ENCODE measurements around the gene MXRA7.

The MXRA7 gene

GRCh38 chr17:76642032-76642561 is 68.7 kb downstream of the MXRA7 start:
- no peak overlapping the region for H3K9ac ChIP-seq (ENCODE audit: low read depth, low read length, poor library complexity, severe bottlenecking)
- H3K4me3 ChIP-seq (ENCODE audit: low read length, poor library complexity, severe bottlenecking) = no peak overlapping the region
- no peaks in the 10 kb centered on the region for H3K36me3 ChIP-seq (ENCODE audit: insufficient read depth, low read length)
- peaks cover 4% of the 10 kb centered on the region; the same call in 1 of the 2 replicates for H3F3A ChIP-seq (ENCODE audit: low read depth)
- no peak overlapping the region for H3K4me2 ChIP-seq (ENCODE audit: low read depth, low read length, poor library complexity, severe bottlenecking)
- peaks cover 6% of the 10 kb centered on the region for H3K4me1 ChIP-seq (ENCODE audit: insufficient read depth, low read length, poor library complexity, severe bottlenecking)
- H3K79me2 ChIP-seq (ENCODE audit: insufficient read depth, low read length) = no peaks in the 10 kb centered on the region
- TF ChIP-seq EZH2phosphoT487 (IDR thresholded peaks at IDR 0.05; ENCODE audit: borderline replicate concordance) = no peak
- TF ChIP-seq CTCF (conservative IDR thresholded peaks at IDR 0.05; ENCODE audit: low read length) = no peak
- no peaks in the 10 kb centered on the region for H3K27me3 ChIP-seq (ENCODE audit: insufficient read depth, low read length, poor library complexity, severe bottlenecking)
- H2AFZ ChIP-seq (ENCODE audit: low read length) = no peak overlapping the region
- no peaks in the 10 kb centered on the region for H4K20me1 ChIP-seq (ENCODE audit: insufficient read depth, low read length, poor library complexity, severe bottlenecking)
- H3K9me3 ChIP-seq (ENCODE audit: insufficient read depth, low read depth, low read length) = no peaks in the 10 kb centered on the region
- no peaks in the 10 kb centered on the region for H3K9me2 ChIP-seq (replicated peaks; ENCODE audit: low read depth, low read length)

DNA sequence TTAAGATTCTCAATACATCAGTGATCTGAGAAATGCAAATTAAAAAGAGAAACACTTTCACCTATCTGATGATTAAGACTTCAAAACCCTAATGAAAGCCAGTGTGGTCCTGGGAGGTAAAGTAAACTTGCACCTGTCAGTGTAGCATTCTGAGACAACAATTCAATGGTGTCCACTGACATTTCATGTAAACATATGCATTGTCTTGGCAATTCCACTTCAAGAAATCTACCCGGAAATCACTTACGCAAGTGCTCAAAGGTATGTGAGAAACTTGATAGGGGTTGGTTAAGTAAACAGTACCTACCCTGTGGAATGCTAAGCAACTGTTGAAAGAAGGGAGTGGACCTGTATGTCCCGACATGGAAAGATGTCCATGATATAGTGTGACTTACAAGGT is 69.3 kb downstream of the MXRA7 start:
- Histone ChIP-seq H3K4me3 (ENCODE audit: low read length, poor library complexity, severe bottlenecking) (no peak overlapping the region), H3K4me2 (ENCODE audit: low read depth, low read length, poor library complexity, severe bottlenecking) (no peak overlapping the region), H2AFZ (ENCODE audit: low read length) (no peak overlapping the region), H3F3A (ENCODE audit: low read depth) (peaks cover 4% of the 10 kb centered on the region; the same call in 1 of the 2 replicates), H3K79me2 (ENCODE audit: insufficient read depth, low read length) (no peaks in the 10 kb centered on the region), H3K36me3 (ENCODE audit: insufficient read depth, low read length) (no peaks in the 10 kb centered on the region), H4K20me1 (ENCODE audit: insufficient read depth, low read length, poor library complexity, severe bottlenecking) (no peaks in the 10 kb centered on the region), H3K9me2 (replicated peaks; ENCODE audit: low read depth, low read length) (no peaks in the 10 kb centered on the region), H3K9me3 (ENCODE audit: insufficient read depth, low read depth, low read length) (no peaks in the 10 kb centered on the region), H3K9ac (ENCODE audit: low read depth, low read length, poor library complexity, severe bottlenecking) (no peak overlapping the region), H3K27me3 (ENCODE audit: insufficient read depth, low read length, poor library complexity, severe bottlenecking) (no peaks in the 10 kb centered on the region), H3K4me1 (ENCODE audit: insufficient read depth, low read length, poor library complexity, severe bottlenecking) (peaks cover 6% of the 10 kb centered on the region)
- TF ChIP-seq CTCF (conservative IDR thresholded peaks at IDR 0.05; ENCODE audit: low read length) (no peak), EZH2phosphoT487 (IDR thresholded peaks at IDR 0.05; ENCODE audit: borderline replicate concordance) (no peak)

DNA sequence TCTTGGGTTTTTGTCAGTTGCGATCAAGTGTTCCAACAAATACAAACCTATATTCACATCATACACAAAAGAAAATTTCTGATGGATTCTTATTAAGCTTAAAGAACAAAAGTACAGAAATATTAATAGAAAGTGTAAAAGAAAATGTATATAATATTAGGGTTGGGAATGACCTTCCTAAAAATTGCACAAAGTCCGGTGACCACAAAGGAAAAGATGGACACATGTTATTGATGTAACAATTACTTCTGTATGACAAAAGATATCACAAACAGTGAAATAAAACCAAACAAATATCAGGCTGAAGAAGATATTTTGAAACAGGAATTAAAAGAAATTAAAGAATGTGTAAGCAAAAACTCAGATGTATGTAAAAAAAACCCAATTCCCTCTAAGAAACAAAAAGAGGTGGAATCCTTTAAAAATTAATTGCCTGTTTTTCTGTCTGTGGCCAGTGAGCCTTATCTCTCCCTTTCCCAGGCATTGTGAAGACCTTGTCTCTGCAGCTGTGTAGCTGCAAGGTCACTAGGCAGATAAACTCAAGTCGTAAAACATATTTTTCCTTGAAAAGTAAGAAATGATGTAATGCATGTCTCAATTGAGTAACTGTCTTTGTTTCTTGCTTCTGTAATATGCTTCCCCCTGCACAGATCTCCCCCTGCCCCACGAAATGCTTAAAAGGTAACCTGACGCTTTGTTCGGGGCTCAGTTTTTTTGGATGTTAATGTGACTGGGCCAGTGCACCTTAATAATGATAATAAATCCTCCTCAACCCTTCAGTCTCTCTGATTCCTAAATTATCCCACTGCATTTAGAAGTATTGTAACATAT is 70.0 kb downstream of the MXRA7 start:
- H3K79me2 ChIP-seq (ENCODE audit: insufficient read depth, low read length) = no peaks in the 10 kb centered on the region
- peaks cover 6% of the 10 kb centered on the region for H3K4me1 ChIP-seq (ENCODE audit: insufficient read depth, low read length, poor library complexity, severe bottlenecking)
- H2AFZ ChIP-seq (ENCODE audit: low read length) = no peak overlapping the region
- no peaks in the 10 kb centered on the region for H4K20me1 ChIP-seq (ENCODE audit: insufficient read depth, low read length, poor library complexity, severe bottlenecking)
- no peaks in the 10 kb centered on the region for H3K9me2 ChIP-seq (replicated peaks; ENCODE audit: low read depth, low read length)
- no peak overlapping the region for H3K4me3 ChIP-seq (ENCODE audit: low read length, poor library complexity, severe bottlenecking)
- no peak overlapping the region for H3K9ac ChIP-seq (ENCODE audit: low read depth, low read length, poor library complexity, severe bottlenecking)
- no peak overlapping the region for H3K4me2 ChIP-seq (ENCODE audit: low read depth, low read length, poor library complexity, severe bottlenecking)
- TF ChIP-seq EZH2phosphoT487 (IDR thresholded peaks at IDR 0.05; ENCODE audit: borderline replicate concordance) (no peak), CTCF (conservative IDR thresholded peaks at IDR 0.05; ENCODE audit: low read length) (no peak)
- H3K36me3 ChIP-seq (ENCODE audit: insufficient read depth, low read length) = no peaks in the 10 kb centered on the region
- peaks cover 4% of the 10 kb centered on the region; the same call in 1 of the 2 replicates for H3F3A ChIP-seq (ENCODE audit: low read depth)
- H3K9me3 ChIP-seq (ENCODE audit: insufficient read depth, low read depth, low read length) = no peaks in the 10 kb centered on the region
- H3K27me3 ChIP-seq (ENCODE audit: insufficient read depth, low read length, poor library complexity, severe bottlenecking) = no peaks in the 10 kb centered on the region
